ENCODE results near the gene LEPROT. TPM values are rescaled to one million over a fixed set of nuclear protein-coding genes. Genes with fewer than 3 reads are reported as not detected.

LEPROT gene
- total RNA-seq, 1 donor from 2014 or later = 49.2 TPM

DNA sequence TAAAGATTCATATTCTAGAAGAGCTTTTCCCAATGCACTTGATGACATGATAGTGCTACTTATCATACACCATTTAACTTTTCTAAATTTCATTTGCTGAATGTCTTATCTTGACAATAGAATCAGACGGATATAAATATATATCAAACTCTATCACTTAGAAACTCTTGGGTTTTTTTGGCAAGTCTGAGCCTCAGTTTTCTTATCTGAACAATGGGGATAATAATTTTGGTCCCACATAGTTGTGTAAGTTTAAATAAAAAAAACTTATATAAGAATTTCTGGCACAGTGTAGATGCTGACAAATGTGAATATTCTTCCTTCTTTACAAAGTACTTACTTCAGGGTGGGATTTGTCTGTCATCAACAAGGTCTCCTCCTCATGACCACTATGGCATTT is 21.5 kb upstream of the LEPROT start:
- Mint-ChIP-seq H3K27me3 (ENCODE audit: insufficient read depth, low read depth) (peaks cover 2% of the 10 kb centered on the region), H3K4me3 (no peak overlapping the region), H3K4me1 (no peaks in the 10 kb centered on the region), H3K27ac (no peak overlapping the region), H3K36me3 (no peaks in the 10 kb centered on the region), H3K9me3 (no peaks in the 10 kb centered on the region)
- no peaks in the 10 kb centered on the region for H3K79me2 ChIP-seq (ENCODE audit: low read depth)
- H3K4me3 ChIP-seq = no peak overlapping the region
- H3K9ac ChIP-seq = no peak overlapping the region
- no peak overlapping the region for H3K27ac ChIP-seq
- TF ChIP-seq, protein P1, sequence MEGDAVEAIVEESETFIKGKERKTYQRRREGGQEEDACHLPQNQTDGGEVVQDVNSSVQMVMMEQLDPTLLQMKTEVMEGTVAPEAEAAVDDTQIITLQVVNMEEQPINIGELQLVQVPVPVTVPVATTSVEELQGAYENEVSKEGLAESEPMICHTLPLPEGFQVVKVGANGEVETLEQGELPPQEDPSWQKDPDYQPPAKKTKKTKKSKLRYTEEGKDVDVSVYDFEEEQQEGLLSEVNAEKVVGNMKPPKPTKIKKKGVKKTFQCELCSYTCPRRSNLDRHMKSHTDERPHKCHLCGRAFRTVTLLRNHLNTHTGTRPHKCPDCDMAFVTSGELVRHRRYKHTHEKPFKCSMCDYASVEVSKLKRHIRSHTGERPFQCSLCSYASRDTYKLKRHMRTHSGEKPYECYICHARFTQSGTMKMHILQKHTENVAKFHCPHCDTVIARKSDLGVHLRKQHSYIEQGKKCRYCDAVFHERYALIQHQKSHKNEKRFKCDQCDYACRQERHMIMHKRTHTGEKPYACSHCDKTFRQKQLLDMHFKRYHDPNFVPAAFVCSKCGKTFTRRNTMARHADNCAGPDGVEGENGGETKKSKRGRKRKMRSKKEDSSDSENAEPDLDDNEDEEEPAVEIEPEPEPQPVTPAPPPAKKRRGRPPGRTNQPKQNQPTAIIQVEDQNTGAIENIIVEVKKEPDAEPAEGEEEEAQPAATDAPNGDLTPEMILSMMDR (IDR thresholded peaks at IDR 0.05) = no peak
- TF ChIP-seq EZH2phosphoT487 (IDR thresholded peaks at IDR 0.05) (no peak), EZH2 (IDR thresholded peaks at IDR 0.05) (no peak)
- no peaks in the 10 kb centered on the region for H3K27me3 ChIP-seq
- no peaks in the 10 kb centered on the region for H4K20me1 ChIP-seq (ENCODE audit: low read depth)
- no peaks in the 10 kb centered on the region for H3K36me3 ChIP-seq
- DNase-seq (ENCODE audit: low spot score) = no peak
- no peak overlapping the region for H3K4me2 ChIP-seq
- no peak overlapping the region for H2AFZ ChIP-seq (replicated peaks)
- H3F3A ChIP-seq (ENCODE audit: low read depth) = no peaks in the 10 kb centered on the region
- no peaks in the 10 kb centered on the region for H3K4me1 ChIP-seq
- H3K9me3 ChIP-seq (ENCODE audit: low read depth) = no peaks in the 10 kb centered on the region

DNA sequence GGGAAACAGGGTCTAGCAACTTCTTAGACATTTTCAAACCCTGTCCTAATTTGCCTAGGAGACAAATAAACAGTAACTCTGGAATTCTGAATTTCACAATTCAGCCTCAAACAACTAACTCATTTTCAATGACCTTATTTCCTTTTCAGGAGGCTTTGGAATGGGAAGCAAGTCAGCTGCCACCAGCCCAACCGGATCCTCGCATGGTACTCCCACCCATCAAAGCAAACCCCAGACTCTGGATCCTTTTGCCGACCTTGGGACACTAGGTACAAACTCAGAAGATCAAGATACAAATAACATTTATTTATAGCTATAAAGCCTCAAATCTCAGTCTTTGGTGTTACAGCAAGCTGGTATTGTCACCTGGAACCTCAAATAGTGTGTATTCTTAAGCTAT is 18.9 kb upstream of the LEPROT start:
- Mint-ChIP-seq H3K27me3 (ENCODE audit: insufficient read depth, low read depth) (peaks cover 7% of the 10 kb centered on the region), H3K4me1 (no peaks in the 10 kb centered on the region), H3K36me3 (no peaks in the 10 kb centered on the region), H3K9me3 (no peaks in the 10 kb centered on the region), H3K27ac (no peak overlapping the region), H3K4me3 (no peak overlapping the region)
- TF ChIP-seq EZH2phosphoT487 (IDR thresholded peaks at IDR 0.05) (no peak), EZH2 (IDR thresholded peaks at IDR 0.05) (no peak)
- TF ChIP-seq, protein P1 (IDR thresholded peaks at IDR 0.05) = no peak
- Histone ChIP-seq H4K20me1 (ENCODE audit: low read depth) (no peaks in the 10 kb centered on the region), H3K4me1 (no peaks in the 10 kb centered on the region), H3F3A (ENCODE audit: low read depth) (no peaks in the 10 kb centered on the region), H3K27ac (no peak overlapping the region), H3K9ac (no peak overlapping the region), H3K27me3 (no peaks in the 10 kb centered on the region), H3K4me2 (no peak overlapping the region), H3K36me3 (no peaks in the 10 kb centered on the region), H3K9me3 (ENCODE audit: low read depth) (no peaks in the 10 kb centered on the region), H3K4me3 (no peak overlapping the region), H2AFZ (replicated peaks) (no peak overlapping the region), H3K79me2 (ENCODE audit: low read depth) (no peaks in the 10 kb centered on the region)
- no peak for DNase-seq (ENCODE audit: low spot score)

DNA sequence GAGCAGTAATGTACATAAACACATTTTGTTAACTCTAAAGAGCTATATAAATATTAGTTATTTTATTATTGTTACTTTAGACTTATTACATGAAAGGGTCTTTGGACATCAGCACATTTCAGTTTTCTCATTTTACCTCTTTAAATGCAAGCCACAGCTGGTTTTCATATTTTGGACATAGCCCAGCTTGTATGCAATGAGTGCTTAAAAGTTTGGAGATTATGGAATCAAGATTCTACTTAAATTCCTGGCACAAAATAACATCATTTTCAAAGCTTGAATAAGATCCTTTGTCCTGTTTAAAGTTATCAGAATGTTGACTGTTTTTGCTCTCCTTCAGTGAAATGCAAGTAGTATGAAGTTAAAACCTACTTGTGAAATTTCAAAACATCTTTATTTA is 15.5 kb upstream of the LEPROT start:
- TF ChIP-seq EZH2phosphoT487 (IDR thresholded peaks at IDR 0.05) = no peak
- TF ChIP-seq EZH2 (IDR thresholded peaks at IDR 0.05) = no peak
- TF ChIP-seq, protein P1 (IDR thresholded peaks at IDR 0.05) = no peak
- H3K27me3 Mint-ChIP-seq (ENCODE audit: insufficient read depth, low read depth) = peaks cover 7% of the 10 kb centered on the region
- no peaks in the 10 kb centered on the region for H3K4me1 ChIP-seq
- no peak for DNase-seq (ENCODE audit: low spot score)
- no peak overlapping the region for H3K9ac ChIP-seq
- no peak overlapping the region for H3K27ac Mint-ChIP-seq
- no peak overlapping the region for H3K4me3 ChIP-seq
- no peaks in the 10 kb centered on the region for H3K4me1 Mint-ChIP-seq
- H3K36me3 Mint-ChIP-seq = no peaks in the 10 kb centered on the region
- H3K79me2 ChIP-seq (ENCODE audit: low read depth) = no peaks in the 10 kb centered on the region
- no peaks in the 10 kb centered on the region for H3F3A ChIP-seq (ENCODE audit: low read depth)
- no peaks in the 10 kb centered on the region for H3K9me3 ChIP-seq (ENCODE audit: low read depth)
- no peaks in the 10 kb centered on the region for H3K9me3 Mint-ChIP-seq
- H3K36me3 ChIP-seq = no peaks in the 10 kb centered on the region
- no peak overlapping the region for H3K27ac ChIP-seq
- no peaks in the 10 kb centered on the region for H3K27me3 ChIP-seq
- H3K4me3 Mint-ChIP-seq = no peak overlapping the region
- no peaks in the 10 kb centered on the region for H4K20me1 ChIP-seq (ENCODE audit: low read depth)
- no peak overlapping the region for H2AFZ ChIP-seq (replicated peaks)
- H3K4me2 ChIP-seq = no peak overlapping the region
